B cell (primary cell): ENCODE results near the gene CGB1.

Source experiments
- CTCF ChIP-seq: fragments of 200-600 bp; IDR thresholded peaks from one replicate; pipeline ENCODE4 v1.8.0; 2022; ENCODE audit warnings: antibody characterized with exemption, mild to moderate bottlenecking
- EZH2 ChIP-seq: IDR thresholded peaks from 2 replicates; pipeline ENCODE4 v1.6.1; 2012; ENCODE audit warnings: borderline replicate concordance, low read depth, mild to moderate bottlenecking, moderate library complexity, low read length; ENCODE audit not compliant: insufficient read depth, poor library complexity, severe bottlenecking

GRCh38 chr19:49071860-49072547, 35.3 kb upstream of the CGB1 start:
- TF ChIP-seq CTCF (no peak), EZH2 (no peak)
